Transverse colon (tissue), 4 donors: ENCODE results near the gene TFAP2E.

Source experiments
- CTCF ChIP-seq, 5 experiments: fragments of 200-600 bp in 3 of 5; fragments of 450-650 bp in 2 of 5; sonication (generic) in 3 of 5; IDR thresholded peaks; 1 replicate in 2 of 5; 2 replicates in 3 of 5; pipeline ENCODE4 v1.5.1; 2016 to 2017; ENCODE audit warnings: antibody characterized with exemption in 5 of 5, inconsistent platforms in 3 of 5, mild to moderate bottlenecking in 2 of 5, moderate library complexity in 1 of 5
- EP300 ChIP-seq: sonication (generic); formaldehyde crosslinking; IDR thresholded peaks from one replicate; pipeline ENCODE4 v1.6.1; 2017; ENCODE audit warnings: antibody characterized with exemption, low read depth
- POLR2AphosphoS5 ChIP-seq, 3 donors: sonication (generic); formaldehyde crosslinking; IDR thresholded peaks; one replicate each; pipeline ENCODE4 v1.6.1; 2016; ENCODE audit warnings: antibody characterized with exemption in 3 of 3

- TF ChIP-seq CTCF (IDR thresholded peaks at IDR 0.05) (no peak), POLR2AphosphoS5 (IDR thresholded peaks at IDR 0.05) (no peak), EP300 (no peak)
Measured at GRCh38 chr1:35570589-35571137, 2.5 kb upstream of the TFAP2E start.
